A549 (cell line): ENCODE measurements around the gene PUDP. TPM values are rescaled to one million over a fixed set of nuclear protein-coding genes. Genes with fewer than 3 reads are reported as not detected.

Experiments
- ATAC-seq, 2 experiments: fragments of 200-7000 bp in 1 of 2; fragments of >200 bp in 1 of 2; cut with Nextera tagmentation in 1 of 2; cut with Tn5 transposase in 1 of 2; 3 replicates each; pipeline versions ENCODE4 v1.8.0 to v1.9.1; 2018 to 2020; ENCODE audit warnings: mild to moderate bottlenecking in 1 of 2, moderate library complexity in 1 of 2
- CTCF ChIA-PET: fragments of 300-600 bp; sonication (Branson Sonifier 250); formaldehyde crosslinking; extraction: SDS; loops from one replicate; lab custom pipeline; 2021; ENCODE audit warnings: antibody characterized with exemption, inconsistent platforms; lab: Yijun Ruan, JAX
- POLR2A ChIA-PET: fragments of 350-600 bp; formaldehyde crosslinking; extraction: SDS; loops from one replicate; lab custom pipeline; 2021; ENCODE audit warnings: antibody characterized with exemption, inconsistent platforms; lab: Yijun Ruan, JAX
- DNase-seq, 2 experiments: peaks; one replicate each; pipeline versions ENCODE4 v3.0.0 to v3.0.0-alpha.2; 2011 to 2016; ENCODE audit warnings: low read depth in 1 of 2, low spot score in 1 of 2
- FAIRE-seq: peaks from 2 replicates; lab custom pipeline; 2011; peaks lifted over from hg19 to GRCh38; lab: Jason Lieb, UNC
- H3K27ac ChIP-seq, 2 experiments: fragments of >200 bp; sonication (Bioruptor Twin); formaldehyde crosslinking; 3 replicates each; pipeline ENCODE4 v1.5.1; 2016 to 2017
- H3K4me1 ChIP-seq: fragments of >200 bp; sonication (Bioruptor Twin); formaldehyde crosslinking; 3 replicates; pipeline ENCODE4 v1.6.1; 2016
- H3K4me2 ChIP-seq: fragments of >200 bp; sonication (Bioruptor Twin); formaldehyde crosslinking; 3 replicates; pipeline ENCODE4 v1.6.1; 2016
- H3K4me3 ChIP-seq: fragments of >200 bp; sonication (Bioruptor Twin); formaldehyde crosslinking; 3 replicates; pipeline ENCODE4 v1.5.1; 2016
- H3K9me3 ChIP-seq: fragments of >200 bp; sonication (Bioruptor Twin); formaldehyde crosslinking; 3 replicates; pipeline ENCODE4 v1.6.1; 2016
- BCL3 ChIP-seq: fragments of >200 bp; sonication (Bioruptor Twin); formaldehyde crosslinking; IDR thresholded peaks from 3 replicates; pipeline ENCODE4 v1.6.1; 2016
- BHLHE40 ChIP-seq: IDR thresholded peaks from 2 replicates; pipeline ENCODE4 v1.6.1; 2012; ENCODE audit warnings: low read depth, low read length, inconsistent platforms
- CHD4 ChIP-seq: fragments of 200-600 bp; sonication (generic); IDR thresholded peaks from 2 replicates; pipeline ENCODE4 v1.6.1; 2016; ENCODE audit warnings: antibody characterized with exemption, mild to moderate bottlenecking, borderline replicate concordance
- CTCF ChIP-seq: fragments of >200 bp; sonication (Bioruptor Twin); formaldehyde crosslinking; IDR thresholded peaks from 3 replicates; pipeline ENCODE4 v1.5.1; 2016
- EHMT2 ChIP-seq: fragments of 200-600 bp; sonication (generic); IDR thresholded peaks from 2 replicates; pipeline ENCODE4 v1.6.1; 2016; ENCODE audit warnings: antibody characterized with exemption, low read depth, mild to moderate bottlenecking, moderate library complexity
- ELK1 ChIP-seq: fragments of 150-350 bp; IDR thresholded peaks from 2 replicates; pipeline ENCODE4 v1.6.1; 2014; ENCODE audit warnings: low read depth, mild to moderate bottlenecking, low read length
- EP300 ChIP-seq, 2 experiments: fragments of >200 bp; sonication (Bioruptor Twin); formaldehyde crosslinking; IDR thresholded peaks; 2 replicates in 1 of 2; 3 replicates in 1 of 2; pipeline ENCODE4 v1.6.1; 2016 to 2017
- FOSL2 ChIP-seq, 2 experiments: fragments of 450-650 bp in 1 of 2; fragments of >200 bp in 1 of 2; sonication (Bioruptor Twin) in 1 of 2; formaldehyde crosslinking; IDR thresholded peaks; 2 replicates each; pipeline versions ENCODE4 v1.5.0 to v1.6.1; 2016 to 2020; ENCODE audit warnings: mild to moderate bottlenecking in 1 of 2, moderate library complexity in 1 of 2
- FOXS1 ChIP-seq: fragments of 250-450 bp; sonication (Bioruptor Pico); IDR thresholded peaks from 2 replicates; pipeline ENCODE4 v1.5.0; 2020; ENCODE audit warnings: mild to moderate bottlenecking, moderate library complexity
- HOXA7 ChIP-seq: fragments of 250-450 bp; sonication (Bioruptor Pico); IDR thresholded peaks from 2 replicates; pipeline ENCODE4 v1.5.0; 2020; ENCODE audit warnings: mild to moderate bottlenecking, moderate library complexity
- HOXB13 ChIP-seq: fragments of 250-450 bp; sonication (Bioruptor Pico); IDR thresholded peaks from 2 replicates; pipeline ENCODE4 v1.5.0; 2020; ENCODE audit warnings: low read depth, mild to moderate bottlenecking, moderate library complexity
- HOXB5 ChIP-seq: fragments of 250-450 bp; sonication (Bioruptor Pico); IDR thresholded peaks from 2 replicates; pipeline ENCODE4 v1.5.0; 2020; ENCODE audit warnings: mild to moderate bottlenecking, moderate library complexity
- JUN ChIP-seq, 2 experiments: fragments of >200 bp; sonication (Bioruptor Twin); formaldehyde crosslinking; IDR thresholded peaks; 2 replicates in 1 of 2; 3 replicates in 1 of 2; pipeline ENCODE4 v1.6.1; 2016 to 2017
- KDM1A ChIP-seq: fragments of 200-600 bp; sonication (generic); IDR thresholded peaks from 2 replicates; pipeline ENCODE4 v1.6.1; 2016; ENCODE audit warnings: low read depth, mild to moderate bottlenecking
- MAZ ChIP-seq: fragments of 150-350 bp; IDR thresholded peaks from 2 replicates; pipeline ENCODE4 v1.6.1; 2014; ENCODE audit warnings: antibody characterized with exemption, low read depth, low read length, borderline replicate concordance
- RAD21 ChIP-seq, 2 experiments: fragments of >200 bp in 1 of 2; sonication (Bioruptor Twin) in 1 of 2; formaldehyde crosslinking in 1 of 2; IDR thresholded peaks in 1 of 2; conservative IDR thresholded peaks in 1 of 2; 2 replicates in 1 of 2; 3 replicates in 1 of 2; pipeline ENCODE4 v1.6.1; 2012 to 2018; ENCODE audit warnings: inconsistent platforms in 1 of 2
- RARB ChIP-seq: fragments of 250-450 bp; sonication (Bioruptor Pico); IDR thresholded peaks from 2 replicates; pipeline ENCODE4 v1.8.0; 2021; ENCODE audit warnings: mild to moderate bottlenecking, moderate library complexity
- RCOR1 ChIP-seq: fragments of 150-350 bp; IDR thresholded peaks from 2 replicates; pipeline ENCODE4 v1.6.1; 2014; ENCODE audit warnings: antibody characterized with exemption, low read length, low read depth
- RFX5 ChIP-seq: fragments of 450-650 bp; IDR thresholded peaks from 2 replicates; pipeline ENCODE4 v1.7.1; 2014; ENCODE audit warnings: antibody characterized with exemption, mild to moderate bottlenecking, moderate library complexity
- ZC3H11A ChIP-seq: fragments of 450-650 bp; IDR thresholded peaks from 2 replicates; pipeline ENCODE4 v1.6.1; 2014; ENCODE audit warnings: antibody characterized with exemption, mild to moderate bottlenecking
- ZFP36 ChIP-seq: fragments of 450-650 bp; IDR thresholded peaks from 2 replicates; pipeline ENCODE4 v1.6.1; 2014; ENCODE audit warnings: borderline replicate concordance; ENCODE audit not compliant: partially characterized antibody
- ZNF302 ChIP-seq: fragments of 250-450 bp; sonication (Bioruptor Pico); IDR thresholded peaks from 2 replicates; pipeline ENCODE4 v1.9.0; 2021; ENCODE audit warnings: inconsistent platforms, mild to moderate bottlenecking, moderate library complexity
- ZSCAN20 ChIP-seq: fragments of 250-450 bp; sonication (Bioruptor Pico); IDR thresholded peaks from 2 replicates; pipeline ENCODE4 v1.8.0; 2022; ENCODE audit warnings: mild to moderate bottlenecking, moderate library complexity
- WGBS: methylation state at CpG from one replicate; pipeline ENCODE4 v1.1.6; 2017; ENCODE audit errors: missing lambda C conversion rate; 5-methylcytosine and 5-hydroxymethylcytosine counted together
- polyA plus RNA-seq, 4 experiments: library from polyadenylated mRNA; depleted of rRNA in 3 of 4; stranded (reverse); fragments of >200 nt; fragmentation: RNase III in 1 of 4; extraction: RNeasy Plus Mini Kit Qiagen cat#74134 plus additional on column Dnase treatment in 1 of 4; gene quantifications; 2 replicates in 3 of 4; 3 replicates in 1 of 4; pipeline ENCODE4 v1.2.3, GENCODE V29; 2011 to 2017
- TF ChIP-seq, protein P1 (sequence below): IDR thresholded peaks from 2 replicates; pipeline ENCODE4 v1.6.1; 2012
- TF ChIP-seq, protein P2 (sequence below): fragments of 200-600 bp; sonication (generic); IDR thresholded peaks from 2 replicates; pipeline ENCODE4 v1.6.1; 2016; ENCODE audit warnings: antibody characterized with exemption, mild to moderate bottlenecking, moderate library complexity
- TF ChIP-seq, protein P3 (sequence below): fragments of 250-450 bp; sonication (Bioruptor Pico); IDR thresholded peaks from 2 replicates; pipeline ENCODE4 v1.5.0; 2021; ENCODE audit warnings: mild to moderate bottlenecking, moderate library complexity, borderline replicate concordance
- TF ChIP-seq, protein P4 (sequence below): fragments of 250-450 bp; sonication (Bioruptor Pico); IDR thresholded peaks from 2 replicates; pipeline ENCODE4 v1.5.0; 2020; ENCODE audit warnings: low read depth, mild to moderate bottlenecking, moderate library complexity

Gene PUDP
- polyA plus RNA-seq, 2 of the 4 experiments (the other 2 are of a cell fraction): 26.2 to 50.7 TPM

DNA sequence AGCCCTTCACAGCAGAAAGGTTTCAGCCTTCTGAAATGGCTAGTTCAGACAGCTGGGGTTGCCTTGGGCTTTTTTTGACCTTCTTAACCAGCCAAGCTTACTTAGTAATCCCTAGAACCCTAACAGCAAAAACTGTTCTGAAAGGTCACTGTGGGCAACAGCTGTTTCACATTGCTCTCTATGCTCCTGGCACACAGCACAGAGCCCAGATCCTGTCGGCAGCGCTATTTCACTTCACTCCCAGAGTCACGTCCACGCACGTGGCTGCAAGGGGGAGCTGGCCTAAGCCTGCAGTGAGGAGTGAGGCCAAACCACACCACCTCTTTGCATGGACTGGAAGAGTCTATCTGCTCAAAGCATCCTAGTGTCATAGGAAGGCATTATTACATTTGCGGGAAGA, 32.4 kb downstream of the PUDP start:
- peaks cover 11% of the 10 kb centered on the region for H3K4me1 ChIP-seq
- no peak for ATAC-seq
- H3K9me3 ChIP-seq: no peaks in the 10 kb centered on the region
- CTCF ChIA-PET: interaction anchor here (0.6 to 1.2 kb wide), 2 partner anchors 17 to 47 kb away, joined by 3 to 4 read pairs; no protein-coding TSS in a partner anchor
- no peak for TF ChIP-seq FOXS1
- no peak for TF ChIP-seq CHD4
- TF ChIP-seq, protein P1, sequence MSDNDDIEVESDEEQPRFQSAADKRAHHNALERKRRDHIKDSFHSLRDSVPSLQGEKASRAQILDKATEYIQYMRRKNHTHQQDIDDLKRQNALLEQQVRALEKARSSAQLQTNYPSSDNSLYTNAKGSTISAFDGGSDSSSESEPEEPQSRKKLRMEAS: no peak
- TF ChIP-seq ZNF302 (CRISPR knock-in tag): no peak
- TF ChIP-seq, protein P2, sequence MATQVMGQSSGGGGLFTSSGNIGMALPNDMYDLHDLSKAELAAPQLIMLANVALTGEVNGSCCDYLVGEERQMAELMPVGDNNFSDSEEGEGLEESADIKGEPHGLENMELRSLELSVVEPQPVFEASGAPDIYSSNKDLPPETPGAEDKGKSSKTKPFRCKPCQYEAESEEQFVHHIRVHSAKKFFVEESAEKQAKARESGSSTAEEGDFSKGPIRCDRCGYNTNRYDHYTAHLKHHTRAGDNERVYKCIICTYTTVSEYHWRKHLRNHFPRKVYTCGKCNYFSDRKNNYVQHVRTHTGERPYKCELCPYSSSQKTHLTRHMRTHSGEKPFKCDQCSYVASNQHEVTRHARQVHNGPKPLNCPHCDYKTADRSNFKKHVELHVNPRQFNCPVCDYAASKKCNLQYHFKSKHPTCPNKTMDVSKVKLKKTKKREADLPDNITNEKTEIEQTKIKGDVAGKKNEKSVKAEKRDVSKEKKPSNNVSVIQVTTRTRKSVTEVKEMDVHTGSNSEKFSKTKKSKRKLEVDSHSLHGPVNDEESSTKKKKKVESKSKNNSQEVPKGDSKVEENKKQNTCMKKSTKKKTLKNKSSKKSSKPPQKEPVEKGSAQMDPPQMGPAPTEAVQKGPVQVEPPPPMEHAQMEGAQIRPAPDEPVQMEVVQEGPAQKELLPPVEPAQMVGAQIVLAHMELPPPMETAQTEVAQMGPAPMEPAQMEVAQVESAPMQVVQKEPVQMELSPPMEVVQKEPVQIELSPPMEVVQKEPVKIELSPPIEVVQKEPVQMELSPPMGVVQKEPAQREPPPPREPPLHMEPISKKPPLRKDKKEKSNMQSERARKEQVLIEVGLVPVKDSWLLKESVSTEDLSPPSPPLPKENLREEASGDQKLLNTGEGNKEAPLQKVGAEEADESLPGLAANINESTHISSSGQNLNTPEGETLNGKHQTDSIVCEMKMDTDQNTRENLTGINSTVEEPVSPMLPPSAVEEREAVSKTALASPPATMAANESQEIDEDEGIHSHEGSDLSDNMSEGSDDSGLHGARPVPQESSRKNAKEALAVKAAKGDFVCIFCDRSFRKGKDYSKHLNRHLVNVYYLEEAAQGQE: no peak
- no peak for TF ChIP-seq ELK1
- TF ChIP-seq, protein P3, sequence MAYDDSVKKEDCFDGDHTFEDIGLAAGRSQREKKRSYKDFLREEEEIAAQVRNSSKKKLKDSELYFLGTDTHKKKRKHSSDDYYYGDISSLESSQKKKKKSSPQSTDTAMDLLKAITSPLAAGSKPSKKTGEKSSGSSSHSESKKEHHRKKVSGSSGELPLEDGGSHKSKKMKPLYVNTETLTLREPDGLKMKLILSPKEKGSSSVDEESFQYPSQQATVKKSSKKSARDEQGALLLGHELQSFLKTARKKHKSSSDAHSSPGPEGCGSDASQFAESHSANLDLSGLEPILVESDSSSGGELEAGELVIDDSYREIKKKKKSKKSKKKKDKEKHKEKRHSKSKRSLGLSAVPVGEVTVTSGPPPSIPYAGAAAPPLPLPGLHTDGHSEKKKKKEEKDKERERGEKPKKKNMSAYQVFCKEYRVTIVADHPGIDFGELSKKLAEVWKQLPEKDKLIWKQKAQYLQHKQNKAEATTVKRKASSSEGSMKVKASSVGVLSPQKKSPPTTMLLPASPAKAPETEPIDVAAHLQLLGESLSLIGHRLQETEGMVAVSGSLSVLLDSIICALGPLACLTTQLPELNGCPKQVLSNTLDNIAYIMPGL (CRISPR knock-in tag): no peak
- TF ChIP-seq, protein P4, sequence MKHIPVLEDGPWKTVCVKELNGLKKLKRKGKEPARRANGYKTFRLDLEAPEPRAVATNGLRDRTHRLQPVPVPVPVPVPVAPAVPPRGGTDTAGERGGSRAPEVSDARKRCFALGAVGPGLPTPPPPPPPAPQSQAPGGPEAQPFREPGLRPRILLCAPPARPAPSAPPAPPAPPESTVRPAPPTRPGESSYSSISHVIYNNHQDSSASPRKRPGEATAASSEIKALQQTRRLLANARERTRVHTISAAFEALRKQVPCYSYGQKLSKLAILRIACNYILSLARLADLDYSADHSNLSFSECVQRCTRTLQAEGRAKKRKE (CRISPR knock-in tag): no peak
- no peak for TF ChIP-seq KDM1A
- TF ChIP-seq RARB (CRISPR knock-in tag): no peak
- TF ChIP-seq HOXA7: no peak
- no peak for TF ChIP-seq HOXB13 (CRISPR knock-in tag)
- no peak for TF ChIP-seq ZSCAN20 (CRISPR knock-in tag)
- TF ChIP-seq BHLHE40: no peak
- no peak for TF ChIP-seq ZC3H11A
- no peak for TF ChIP-seq RCOR1
- TF ChIP-seq RFX5: no peak
- TF ChIP-seq JUN (IDR thresholded peaks at IDR 0.05): no peak
- TF ChIP-seq ZFP36: no peak
- no peak for TF ChIP-seq HOXB5 (CRISPR knock-in tag)
- TF ChIP-seq, all 56 proteins: peak for 0
- no peak overlapping the region for H3K27ac ChIP-seq
- FAIRE-seq (no peak), DNase-seq (no peak)
- H3K4me2 ChIP-seq: no peak overlapping the region
- no peak overlapping the region for H3K4me3 ChIP-seq
- WGBS: 100% methylated on average over 1 of the region's 6 CpGs
- POLR2A ChIA-PET: no interaction called here

- H3K4me3 ChIP-seq: no peak overlapping the region
- no peak for DNase-seq
- H3K4me2 ChIP-seq: no peak overlapping the region
- ATAC-seq: no peak
- no peaks in the 10 kb centered on the region for H3K9me3 ChIP-seq
- H3K4me1 ChIP-seq: 0 out of 3 replicates have a peak, but pooled peaks cover 3% of the 10 kb centered on the region
- no peak overlapping the region for H3K27ac ChIP-seq
- ChIA-PET POLR2A (no interaction called here), CTCF (interaction anchor here (1.1 kb wide), 1 partner anchor 44 kb away, joined by 3 read pairs; no protein-coding TSS in a partner anchor)
- 91% methylated on average over 7 of the region's 7 CpGs for WGBS
- no peak for FAIRE-seq
- no peak for TF ChIP-seq FOSL2 (IDR thresholded peaks at IDR 0.05)
- TF ChIP-seq FOSL2 (CRISPR knock-in tag; IDR thresholded peaks at IDR 0.05): no peak
- TF ChIP-seq RAD21 (conservative IDR thresholded peaks at IDR 0.05 in 1 of 2, IDR thresholded peaks at IDR 0.05 in 1 of 2): no peak
- no peak for TF ChIP-seq EHMT2
- no peak for TF ChIP-seq HOXB5 (CRISPR knock-in tag)
- TF ChIP-seq MAZ: no peak
- TF ChIP-seq ZC3H11A: no peak
- no peak for TF ChIP-seq EP300 (IDR thresholded peaks at IDR 0.05)
- TF ChIP-seq FOXS1: no peak
- TF ChIP-seq BCL3: no peak
- no peak for TF ChIP-seq CTCF
Observed at GRCh38 chrX:7112071-7112470, 35.9 kb downstream of the PUDP start.
